Mesenchymal stem cell (in vitro differentiated cells and primary cell): ENCODE data around the gene CEP170B.

Experiments
- DNase-seq: peaks from one replicate; pipeline ENCODE4 v3.0.0-alpha.2; 2013
- H2AFZ ChIP-seq: one replicate; pipeline ENCODE4 v1.6.1; 2013; ENCODE audit warnings: low read depth, mild to moderate bottlenecking, control low read depth, inconsistent platforms, low read length, moderate library complexity
- H2AK5ac ChIP-seq: 2 replicates; pipeline ENCODE4 v1.6.1; 2013; ENCODE audit warnings: low read length, moderate library complexity, mild to moderate bottlenecking, inconsistent platforms; ENCODE audit not compliant: severe bottlenecking
- H2BK120ac ChIP-seq: one replicate; pipeline ENCODE4 v1.6.1; 2013; ENCODE audit warnings: low read depth, mild to moderate bottlenecking, inconsistent platforms, low read length, moderate library complexity
- H2BK12ac ChIP-seq, 2 experiments: one replicate each; pipeline ENCODE4 v1.6.1; 2013; ENCODE audit warnings: inconsistent platforms in 2 of 2, low read length in 2 of 2, mild to moderate bottlenecking in 2 of 2, moderate library complexity in 2 of 2, control low read depth in 1 of 2
- H2BK15ac ChIP-seq: one replicate; pipeline ENCODE4 v1.6.1; 2013; ENCODE audit warnings: mild to moderate bottlenecking, low read depth, inconsistent platforms; ENCODE audit not compliant: poor library complexity, severe bottlenecking
- H2BK5ac ChIP-seq: 2 replicates; pipeline ENCODE4 v1.6.1; 2013; ENCODE audit warnings: low read depth, mild to moderate bottlenecking, low read length, control low read depth, inconsistent platforms; ENCODE audit not compliant: poor library complexity, severe bottlenecking
- H3K14ac ChIP-seq, 2 experiments: one replicate each; pipeline ENCODE4 v1.6.1; 2013; ENCODE audit warnings: inconsistent platforms in 2 of 2, low read length in 2 of 2, control low read depth in 1 of 2, mild to moderate bottlenecking in 1 of 2, moderate library complexity in 1 of 2
- H3K18ac ChIP-seq, 2 experiments: one replicate each; pipeline ENCODE4 v1.6.1; 2013; ENCODE audit warnings: inconsistent platforms in 2 of 2, low read length in 2 of 2, control low read depth in 1 of 2, low read depth in 1 of 2, mild to moderate bottlenecking in 1 of 2
- H3K23ac ChIP-seq, 2 experiments: one replicate each; pipeline ENCODE4 v1.6.1; 2013; ENCODE audit warnings: inconsistent platforms in 2 of 2, low read length in 2 of 2, mild to moderate bottlenecking in 2 of 2, moderate library complexity in 2 of 2, control low read depth in 1 of 2
- H3K27ac ChIP-seq: 2 replicates; pipeline ENCODE4 v1.5.1; 2013; ENCODE audit warnings: mild to moderate bottlenecking, moderate library complexity, low read length, control low read depth, inconsistent platforms; ENCODE audit not compliant: poor library complexity, severe bottlenecking
- H3K27me3 ChIP-seq, 2 experiments: 2 replicates each; pipeline versions ENCODE4 v1.6.1 to v1.7.0; 2013; ENCODE audit warnings: low read length in 2 of 2, mild to moderate bottlenecking in 2 of 2, moderate library complexity in 2 of 2, control low read depth in 1 of 2, inconsistent platforms in 1 of 2; ENCODE audit not compliant: control insufficient read depth in 1 of 2, insufficient read depth in 1 of 2
- H3K36me3 ChIP-seq, 2 experiments: 2 replicates each; pipeline versions ENCODE4 v1.6.1 to v1.7.0; 2013; ENCODE audit warnings: low read length in 2 of 2, control low read depth in 1 of 2, inconsistent platforms in 1 of 2, low read depth in 1 of 2, mild to moderate bottlenecking in 1 of 2; ENCODE audit not compliant: insufficient read depth in 2 of 2, control insufficient read depth in 1 of 2
- H3K4ac ChIP-seq, 2 experiments: one replicate each; pipeline ENCODE4 v1.6.1; 2013; ENCODE audit warnings: inconsistent platforms in 2 of 2, low read length in 2 of 2, mild to moderate bottlenecking in 2 of 2, moderate library complexity in 2 of 2, control low read depth in 1 of 2, low read depth in 1 of 2
- H3K4me1 ChIP-seq: 2 replicates; pipeline ENCODE4 v1.6.1; 2013; ENCODE audit warnings: low read depth, low read length, control low read depth; ENCODE audit not compliant: control insufficient read depth, insufficient read depth
- H3K4me2 ChIP-seq: 2 replicates; pipeline ENCODE4 v1.6.1; 2013; ENCODE audit warnings: low read length, mild to moderate bottlenecking, inconsistent platforms; ENCODE audit not compliant: poor library complexity, severe bottlenecking
- H3K4me3 ChIP-seq, 2 experiments: 2 replicates each; pipeline versions ENCODE4 v1.5.1 to v1.7.0; 2013; ENCODE audit warnings: low read length in 2 of 2, mild to moderate bottlenecking in 2 of 2, control low read depth in 1 of 2, low read depth in 1 of 2; ENCODE audit not compliant: insufficient read depth in 1 of 2
- H3K79me1 ChIP-seq: replicated peaks from 2 replicates; pipeline ENCODE4 v1.6.1; 2013; ENCODE audit warnings: mild to moderate bottlenecking, control low read depth, low read length, inconsistent platforms; ENCODE audit not compliant: poor library complexity, severe bottlenecking
- H3K9ac ChIP-seq: 2 replicates; pipeline ENCODE4 v1.7.0; 2013; ENCODE audit warnings: mild to moderate bottlenecking, low read length, moderate library complexity
- H3K9me3 ChIP-seq: 2 replicates; pipeline ENCODE4 v1.7.0; 2013; ENCODE audit warnings: mild to moderate bottlenecking, low read length; ENCODE audit not compliant: control insufficient read depth
- H4K8ac ChIP-seq: one replicate; pipeline ENCODE4 v1.6.1; 2013; ENCODE audit warnings: inconsistent platforms, mild to moderate bottlenecking, low read length, moderate library complexity
- H4K91ac ChIP-seq: one replicate; pipeline ENCODE4 v1.6.1; 2013; ENCODE audit warnings: mild to moderate bottlenecking, low read length, inconsistent platforms
- WGBS: methylation state at CpG from one replicate; pipeline ENCODE4 v1.1.7; 2013; ENCODE audit warnings: mixed read lengths; 5-methylcytosine and 5-hydroxymethylcytosine counted together

The CEP170B gene

DNA sequence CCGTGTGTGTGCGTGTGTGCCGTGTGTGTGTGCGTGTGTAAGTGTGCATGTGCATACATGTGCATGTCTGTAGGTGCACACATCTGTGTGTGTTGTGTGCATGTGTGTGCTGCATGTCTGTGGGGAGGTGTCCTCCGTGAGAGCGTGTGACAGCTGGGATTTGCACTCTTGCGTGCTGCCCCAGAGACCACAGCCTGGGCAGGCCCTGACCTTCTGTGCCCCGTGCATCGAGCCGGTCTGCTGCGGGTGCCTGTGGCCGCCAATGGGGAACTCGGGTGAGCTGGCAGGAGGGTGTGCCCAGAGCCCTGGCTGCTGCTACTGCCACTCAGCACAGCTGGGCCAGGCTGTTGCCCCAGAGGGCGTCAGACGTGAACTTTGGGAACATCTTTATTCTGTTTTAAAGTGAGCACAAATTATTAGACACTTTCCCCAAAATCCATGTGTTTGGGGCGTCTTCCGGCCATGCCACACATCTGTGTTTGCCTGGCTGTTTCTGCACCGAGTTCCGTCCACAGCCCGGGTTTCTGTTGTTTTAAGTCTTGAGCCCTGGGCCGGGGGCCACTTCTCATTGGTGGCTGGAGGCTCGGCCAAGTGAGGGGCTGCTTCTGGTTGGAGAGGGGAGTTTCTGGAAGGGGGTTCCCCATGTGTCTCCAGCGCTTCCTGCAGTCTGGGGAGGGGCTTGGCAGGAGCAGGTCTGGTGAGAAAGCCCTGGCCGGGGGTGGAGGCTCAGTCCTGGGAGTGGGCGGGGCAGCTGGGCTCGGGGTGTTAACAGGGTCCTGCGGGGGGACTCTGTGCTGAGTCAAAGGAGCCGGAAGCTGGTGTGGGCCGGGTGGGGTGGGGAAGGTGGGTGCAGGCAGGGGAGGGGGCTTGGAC, 7.6 kb downstream of the CEP170B start:
- no peak overlapping the region for H4K91ac ChIP-seq
- H2AK5ac ChIP-seq: no peak overlapping the region
- H3K4ac ChIP-seq: no peak overlapping the region
- WGBS: 66% methylated on average over 27 of the region's 29 CpGs
- peak overlapping the region in 1 of 2 experiments; percentile 10 for H3K4me3 ChIP-seq
- no peak overlapping the region for H2AFZ ChIP-seq
- peaks cover 60% of the 10 kb centered on the region for H3K79me1 ChIP-seq
- peaks cover 7 to 61% of the 10 kb centered on the region in 2 experiments for H3K36me3 ChIP-seq
- no peak overlapping the region for H2BK120ac ChIP-seq
- no peaks in the 10 kb centered on the region for H3K27me3 ChIP-seq
- no peak overlapping the region for H2BK5ac ChIP-seq
- no peak overlapping the region for H3K4me2 ChIP-seq
- peak overlapping the region in 1 of 2 experiments; percentile 16 for H3K23ac ChIP-seq
- peak overlapping the region; percentile 36 for H3K9ac ChIP-seq
- no peaks in the 10 kb centered on the region for H3K9me3 ChIP-seq
- DNase-seq: peak; percentile 30
- H3K14ac ChIP-seq: peak overlapping the region in 1 of 2 experiments; percentile 56
- no peak overlapping the region for H3K27ac ChIP-seq
- H2BK15ac ChIP-seq: no peak overlapping the region
- peaks cover 49% of the 10 kb centered on the region for H3K4me1 ChIP-seq
- peak overlapping the region in 1 of 2 experiments; percentile 35 for H3K18ac ChIP-seq
- no peak overlapping the region for H4K8ac ChIP-seq
- H2BK12ac ChIP-seq: no peak overlapping the region

DNA sequence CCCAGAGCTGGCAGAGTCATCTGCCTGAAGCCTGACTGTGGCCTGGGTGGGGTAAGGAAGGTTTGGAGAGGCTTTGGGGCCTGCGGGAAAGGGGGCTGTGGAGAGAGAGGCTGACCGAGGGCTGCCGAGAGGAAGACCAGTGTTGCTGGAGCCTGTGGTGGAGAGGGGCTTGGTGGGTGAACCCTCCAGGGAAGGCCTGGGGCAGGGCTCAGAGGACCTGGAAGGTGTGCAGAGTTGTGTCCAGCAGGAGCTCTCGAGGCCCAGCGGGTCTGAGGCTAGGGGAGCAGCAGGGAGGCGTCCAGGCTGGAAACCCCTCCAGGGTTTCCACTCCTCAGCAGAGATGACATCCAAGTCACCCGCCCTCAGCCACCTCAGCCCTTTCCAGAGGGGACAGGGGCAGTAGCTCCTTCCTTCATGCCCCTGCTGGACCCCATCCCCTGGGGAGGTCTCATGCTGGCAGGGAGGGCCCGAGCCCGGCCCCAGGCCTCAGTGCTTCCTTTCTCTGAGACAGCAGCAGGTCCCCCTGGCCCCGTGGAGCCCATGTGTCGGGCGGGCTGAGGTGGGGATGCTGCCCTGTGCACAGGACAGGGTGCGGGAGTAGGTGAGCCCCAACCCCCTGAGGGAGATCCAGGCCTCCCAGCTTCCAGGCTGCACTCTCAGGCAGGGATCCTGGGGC, 8.4 kb downstream of the CEP170B start:
- 80% methylated on average over 12 of the region's 13 CpGs for WGBS
- H3K4me2 ChIP-seq: no peak overlapping the region

DNA sequence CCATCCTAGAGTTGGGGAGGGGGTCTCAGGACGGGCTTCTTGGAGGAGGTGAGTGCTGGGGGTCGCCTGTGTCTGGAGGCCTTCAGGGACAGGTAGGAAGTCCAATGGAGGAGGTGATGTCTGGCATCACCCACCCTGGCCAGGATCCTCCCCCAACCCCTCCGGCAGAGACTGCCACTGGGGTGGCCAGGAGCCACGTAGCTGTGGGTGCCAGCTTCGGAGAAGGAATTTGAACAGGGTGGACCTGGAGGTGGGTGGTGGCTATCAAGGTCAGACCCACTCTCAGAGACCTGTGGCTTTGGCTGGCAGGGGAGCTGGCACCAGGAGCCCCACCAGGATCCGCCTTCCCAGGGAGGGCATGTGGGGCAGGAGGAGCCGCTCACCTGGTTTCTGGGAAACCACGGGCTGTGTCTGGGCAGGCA, 9.1 kb downstream of the CEP170B start:
- Histone ChIP-seq H3K9ac (no peak overlapping the region), H4K91ac (no peak overlapping the region), H3K14ac (no peak overlapping the region), H3K23ac (no peak overlapping the region), H3K18ac (no peak overlapping the region), H2BK12ac (no peak overlapping the region), H3K79me1 (peaks cover 55% of the 10 kb centered on the region), H3K27ac (no peak overlapping the region), H3K4ac (no peak overlapping the region), H3K4me1 (peaks cover 41% of the 10 kb centered on the region), H3K36me3 (peaks cover 14 to 60% of the 10 kb centered on the region in 2 experiments), H3K4me2 (no peak overlapping the region), H2BK120ac (no peak overlapping the region), H3K27me3 (no peaks in the 10 kb centered on the region), H2AK5ac (no peak overlapping the region), H3K4me3 (no peak overlapping the region), H3K9me3 (no peaks in the 10 kb centered on the region), H2AFZ (no peak overlapping the region), H4K8ac (no peak overlapping the region), H2BK15ac (no peak overlapping the region), H2BK5ac (no peak overlapping the region)
- DNase-seq: no peak
- 80% methylated on average over 4 of the region's 8 CpGs for WGBS

More for the DNA sequence above, 8.4 kb downstream of the CEP170B start:
- peaks cover 42% of the 10 kb centered on the region for H3K4me1 ChIP-seq
- DNase-seq: no peak
- H2AFZ ChIP-seq: no peak overlapping the region
- no peak overlapping the region for H2BK5ac ChIP-seq
- no peak overlapping the region for H3K14ac ChIP-seq
- no peak overlapping the region for H2BK15ac ChIP-seq
- H3K9ac ChIP-seq: peak overlapping the region; percentile 36
- no peak overlapping the region for H3K27ac ChIP-seq
- no peak overlapping the region for H2BK12ac ChIP-seq
- no peaks in the 10 kb centered on the region for H3K9me3 ChIP-seq
- H3K18ac ChIP-seq: no peak overlapping the region
- no peak overlapping the region for H2BK120ac ChIP-seq
- peaks cover 14 to 61% of the 10 kb centered on the region in 2 experiments for H3K36me3 ChIP-seq
- peak overlapping the region in 1 of 2 experiments; percentile 7 for H3K4ac ChIP-seq
- H4K8ac ChIP-seq: no peak overlapping the region
- H3K23ac ChIP-seq: no peak overlapping the region
- peaks cover 55% of the 10 kb centered on the region for H3K79me1 ChIP-seq
- no peak overlapping the region for H3K4me3 ChIP-seq
- H3K27me3 ChIP-seq: no peaks in the 10 kb centered on the region
- no peak overlapping the region for H4K91ac ChIP-seq
- no peak overlapping the region for H2AK5ac ChIP-seq
